Measurements from ENCODE around the gene MGAT5. TPM values are rescaled to one million over a fixed set of nuclear protein-coding genes. Genes with fewer than 3 reads are reported as not detected.
A peak's percentile ranks its signal among the peaks of the same experiment; 100 is the strongest.

Gene MGAT5
- total RNA-seq, 3 donors from 2014 or later (not counting 1 experiment from before 2014, with no cell fraction given): 39.7 to 58.2 (median 57.0) TPM

DNA sequence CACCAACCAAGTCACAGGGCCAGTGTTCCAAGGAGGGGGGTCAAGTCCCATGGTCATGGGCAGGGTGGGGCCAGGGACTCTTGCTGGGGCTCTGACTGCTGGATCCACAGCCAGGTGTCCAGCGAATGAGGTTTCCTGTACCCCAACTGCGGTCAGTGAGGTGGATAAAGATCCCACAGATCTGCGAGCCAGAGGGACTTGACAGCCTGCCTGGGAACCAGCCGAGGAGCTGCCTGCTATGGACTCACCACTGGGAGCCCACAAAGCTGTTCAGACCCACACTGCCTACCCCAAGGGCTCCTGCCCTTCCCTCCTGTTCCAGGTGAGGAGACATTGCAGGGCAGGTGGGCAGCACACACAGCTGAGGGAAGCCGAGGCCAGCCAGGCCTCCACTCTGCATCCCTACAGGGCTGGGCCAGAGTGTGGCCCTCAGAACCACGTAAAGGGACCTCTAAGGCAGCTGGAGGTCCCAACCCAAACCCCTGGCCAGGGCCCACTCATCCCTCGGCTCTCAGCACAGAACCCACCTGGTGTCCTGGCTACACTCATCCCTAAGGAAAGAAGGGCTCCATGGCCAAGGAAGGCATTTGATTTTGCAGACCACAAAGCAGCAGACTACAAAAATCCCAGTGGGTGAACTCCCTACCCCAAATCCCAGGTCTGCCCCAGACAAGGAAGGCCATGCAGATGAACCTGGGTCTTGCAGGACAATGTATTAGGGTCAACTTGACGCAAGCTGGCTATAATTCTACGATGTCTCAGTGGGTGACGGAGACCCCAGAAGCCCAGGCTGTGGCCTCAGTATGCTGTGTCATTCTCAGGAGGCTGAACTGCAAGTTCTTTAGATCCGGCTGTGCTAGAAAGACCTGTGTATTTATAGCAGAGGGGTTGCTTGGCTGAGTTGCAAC lies 209.2 kb downstream of the MGAT5 start:
- no peaks in the 10 kb centered on the region for H3K27me3 Mint-ChIP-seq (ENCODE audit: low read depth in 2 of 2)
- no peaks in the 10 kb centered on the region for H3K9me3 ChIP-seq (ENCODE audit: control insufficient read depth, insufficient read depth, low read length)

GRCh38 chr2:134463699-134464022 lies 209.8 kb downstream of the MGAT5 start:
- ATAC-seq (no peak), DNase-seq (no peak)
- Mint-ChIP-seq H3K4me3 (no peak overlapping the region), H3K36me3 (no peaks in the 10 kb centered on the region), H3K27ac (no peak overlapping the region), H3K4me1 (peaks cover 0 to 14% of the 10 kb centered on the region in 2 donors), H3K9me3 (no peaks in the 10 kb centered on the region), H3K27me3 (ENCODE audit: low read depth in 2 of 2) (no peaks in the 10 kb centered on the region)
- H3K27ac ChIP-seq (ENCODE audit: low read length): no peak overlapping the region
- no peaks in the 10 kb centered on the region for H3K27me3 ChIP-seq (ENCODE audit: control insufficient read depth, insufficient read depth, low read length)
- TF ChIP-seq, protein P1, sequence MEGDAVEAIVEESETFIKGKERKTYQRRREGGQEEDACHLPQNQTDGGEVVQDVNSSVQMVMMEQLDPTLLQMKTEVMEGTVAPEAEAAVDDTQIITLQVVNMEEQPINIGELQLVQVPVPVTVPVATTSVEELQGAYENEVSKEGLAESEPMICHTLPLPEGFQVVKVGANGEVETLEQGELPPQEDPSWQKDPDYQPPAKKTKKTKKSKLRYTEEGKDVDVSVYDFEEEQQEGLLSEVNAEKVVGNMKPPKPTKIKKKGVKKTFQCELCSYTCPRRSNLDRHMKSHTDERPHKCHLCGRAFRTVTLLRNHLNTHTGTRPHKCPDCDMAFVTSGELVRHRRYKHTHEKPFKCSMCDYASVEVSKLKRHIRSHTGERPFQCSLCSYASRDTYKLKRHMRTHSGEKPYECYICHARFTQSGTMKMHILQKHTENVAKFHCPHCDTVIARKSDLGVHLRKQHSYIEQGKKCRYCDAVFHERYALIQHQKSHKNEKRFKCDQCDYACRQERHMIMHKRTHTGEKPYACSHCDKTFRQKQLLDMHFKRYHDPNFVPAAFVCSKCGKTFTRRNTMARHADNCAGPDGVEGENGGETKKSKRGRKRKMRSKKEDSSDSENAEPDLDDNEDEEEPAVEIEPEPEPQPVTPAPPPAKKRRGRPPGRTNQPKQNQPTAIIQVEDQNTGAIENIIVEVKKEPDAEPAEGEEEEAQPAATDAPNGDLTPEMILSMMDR (IDR thresholded peaks at IDR 0.05): no peak
- H3K36me3 ChIP-seq (ENCODE audit: control insufficient read depth, insufficient read depth, low read length): no peaks in the 10 kb centered on the region
- no peaks in the 10 kb centered on the region for H3K4me1 ChIP-seq (ENCODE audit: control insufficient read depth, insufficient read depth, low read length)
- H3K4me3 ChIP-seq (ENCODE audit: low read length): no peak overlapping the region
- H3K9me3 ChIP-seq (ENCODE audit: control insufficient read depth, insufficient read depth, low read length): no peaks in the 10 kb centered on the region
- 88% methylated on average over 7 of the region's 7 CpGs for WGBS (ENCODE audit: insufficient coverage)
- intact Hi-C loops (cut with micrococcal nuclease): no loop called here

More for the DNA sequence above, 209.2 kb downstream of the MGAT5 start:
- TF ChIP-seq, protein P1 (IDR thresholded peaks at IDR 0.05): no peak
- Mint-ChIP-seq H3K9me3 (no peaks in the 10 kb centered on the region), H3K4me1 (peaks cover 0 to 14% of the 10 kb centered on the region in 2 donors), H3K36me3 (no peaks in the 10 kb centered on the region), H3K27ac (no peak overlapping the region), H3K4me3 (no peak overlapping the region)
- Histone ChIP-seq H3K27ac (ENCODE audit: low read length) (no peak overlapping the region), H3K4me3 (ENCODE audit: low read length) (no peak overlapping the region), H3K36me3 (ENCODE audit: control insufficient read depth, insufficient read depth, low read length) (no peaks in the 10 kb centered on the region), H3K27me3 (ENCODE audit: control insufficient read depth, insufficient read depth, low read length) (no peaks in the 10 kb centered on the region), H3K4me1 (ENCODE audit: control insufficient read depth, insufficient read depth, low read length) (no peaks in the 10 kb centered on the region)
- intact Hi-C loops (cut with micrococcal nuclease): no loop called here
- DNase-seq (no peak), ATAC-seq (no peak)
- WGBS (ENCODE audit: insufficient coverage): 88% methylated on average over 11 of the region's 11 CpGs

GRCh38 chr2:134465228-134466105 lies 211.6 kb downstream of the MGAT5 start:
- 89% methylated on average over 5 of the region's 6 CpGs for WGBS (ENCODE audit: insufficient coverage)
- Histone ChIP-seq H3K9me3 (ENCODE audit: control insufficient read depth, insufficient read depth, low read length) (no peaks in the 10 kb centered on the region), H3K4me1 (ENCODE audit: control insufficient read depth, insufficient read depth, low read length) (no peaks in the 10 kb centered on the region), H3K27me3 (ENCODE audit: control insufficient read depth, insufficient read depth, low read length) (no peaks in the 10 kb centered on the region), H3K36me3 (ENCODE audit: control insufficient read depth, insufficient read depth, low read length) (no peaks in the 10 kb centered on the region), H3K27ac (ENCODE audit: low read length) (no peak overlapping the region), H3K4me3 (ENCODE audit: low read length) (no peak overlapping the region)
- intact Hi-C loops (cut with micrococcal nuclease): loop anchor here (5.0 kb wide), 1 partner anchor 432 kb away; no protein-coding TSS in a partner anchor
- TF ChIP-seq, protein P1 (IDR thresholded peaks at IDR 0.05): no peak
- Mint-ChIP-seq H3K27me3 (ENCODE audit: low read depth in 2 of 2) (no peaks in the 10 kb centered on the region), H3K36me3 (no peaks in the 10 kb centered on the region), H3K27ac (peak overlapping the region in 1 of 2 donors; percentile 45), H3K4me3 (no peak overlapping the region), H3K4me1 (peaks cover 0 to 14% of the 10 kb centered on the region in 2 donors), H3K9me3 (no peaks in the 10 kb centered on the region)
- DNase-seq (no peak), ATAC-seq (no peak)
